ENCODE results near the gene TMEM218. TPM values are rescaled to one million over a fixed set of nuclear protein-coding genes. Genes with fewer than 3 reads are reported as not detected.

The TMEM218 gene
- total and polyA plus RNA-seq, 2 donors (not counting 3 experiments of a cell fraction or from before 2014, with no cell fraction given) = 23.8 to 45.1 TPM

DNA sequence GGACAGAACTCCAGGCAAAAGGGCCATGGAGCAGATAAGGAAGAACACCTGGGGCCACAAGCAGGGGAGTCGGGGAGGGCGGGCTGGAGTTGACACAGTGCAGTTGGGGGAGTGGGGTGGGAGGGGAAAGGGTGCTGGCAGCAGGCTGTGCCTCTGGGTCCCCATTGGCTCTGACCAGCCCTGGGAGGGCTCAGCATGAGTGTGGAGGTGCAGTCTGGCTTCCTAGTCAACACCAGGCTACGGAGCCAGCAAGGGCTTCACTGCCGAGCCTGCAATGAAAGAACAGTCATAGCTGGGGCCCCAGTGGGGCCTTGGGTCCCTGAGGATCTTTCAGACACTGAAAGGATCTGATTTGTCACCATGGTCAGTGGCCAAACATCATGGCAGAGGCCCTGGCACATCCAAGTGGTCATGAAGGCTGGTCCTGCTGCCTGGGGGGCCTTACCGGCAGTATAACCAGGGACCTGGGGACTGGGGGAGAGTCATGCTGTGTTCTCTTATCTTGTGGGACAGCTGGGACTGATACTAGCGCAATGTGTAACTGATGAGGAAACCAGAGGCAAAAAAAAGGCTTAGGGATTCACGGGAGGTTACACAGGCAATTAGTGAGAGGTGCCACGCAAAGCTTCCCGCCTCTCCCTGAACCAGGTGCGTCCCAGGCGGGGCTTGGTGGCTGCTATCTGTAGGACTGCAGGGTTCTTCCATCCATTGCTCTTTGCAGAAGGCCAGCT lies 36.8 kb downstream of the TMEM218 start:
- Histone ChIP-seq H3K9me3 (replicated peaks; ENCODE audit: control insufficient read depth, insufficient read depth, low read length) (no peaks in the 10 kb centered on the region), H3K4me3 (replicated peaks in 1 of 3; ENCODE audit: insufficient read depth in 1 of 3, low read depth in 1 of 3, low read length in 3 of 3) (no peak overlapping the region), H3K79me2 (ENCODE audit: control insufficient read depth, insufficient read depth, low read length) (no peaks in the 10 kb centered on the region), H3K9ac (replicated peaks; ENCODE audit: extremely low read depth, insufficient read depth, low read length) (no peak overlapping the region), H4K20me1 (replicated peaks; ENCODE audit: control insufficient read depth, extremely low read depth, insufficient read depth, low read length) (no peaks in the 10 kb centered on the region), H3K36me3 (ENCODE audit: control insufficient read depth in 2 of 2, extremely low read depth in 1 of 2, insufficient read depth in 2 of 2, low read length in 2 of 2) (no peaks in the 10 kb centered on the region), H3K27me3 (ENCODE audit: control insufficient read depth in 2 of 2, insufficient read depth in 2 of 2, low read length in 2 of 2) (no peaks in the 10 kb centered on the region), H3K27ac (ENCODE audit: insufficient read depth, low read depth, low read length) (no peak overlapping the region), H3K4me1 (ENCODE audit: control insufficient read depth, extremely low read depth, insufficient read depth, low read length) (peaks cover 8% of the 10 kb centered on the region), H3K4me2 (ENCODE audit: insufficient read depth, low read length) (no peak overlapping the region), H3K9me1 (replicated peaks; ENCODE audit: control insufficient read depth, extremely low read depth, insufficient read depth, low read length) (no peaks in the 10 kb centered on the region), H2AFZ (ENCODE audit: low read depth, low read length) (no peak overlapping the region)
- FAIRE-seq (no peak), DNase-seq (ENCODE audit: low read depth, low spot score) (no peak)
- CTCF ChIA-PET = interaction anchor here (1.4 to 1.7 kb wide), 2 partner anchors 11 to 49 kb away, joined by 4 read pairs; partner anchors contain the start of gene SLC37A2
- BruUV-seq (replicated peaks) = no TSS peak
- intact Hi-C loops (cut with micrococcal nuclease) = no loop called here
- POLR2A ChIA-PET = no interaction called here
- dilution Hi-C loops (cut with MboI; ENCODE audit: extremely low pct_ligation_motif_present, low sequenced_read_pairs) = no loop called here
- TF ChIP-seq POLR2A (IDR thresholded peaks at IDR 0.05; ENCODE audit: low read depth, low read length) = no peak
- no peak for TF ChIP-seq MYC (IDR thresholded peaks at IDR 0.05; ENCODE audit: low read depth, low read length)
- TF ChIP-seq, protein P1, sequence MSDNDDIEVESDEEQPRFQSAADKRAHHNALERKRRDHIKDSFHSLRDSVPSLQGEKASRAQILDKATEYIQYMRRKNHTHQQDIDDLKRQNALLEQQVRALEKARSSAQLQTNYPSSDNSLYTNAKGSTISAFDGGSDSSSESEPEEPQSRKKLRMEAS (IDR thresholded peaks at IDR 0.05; ENCODE audit: insufficient read depth, insufficient read length) = no peak
- TF ChIP-seq GATA2 (IDR thresholded peaks at IDR 0.05; ENCODE audit: insufficient read depth, insufficient read length, low read depth, low read length) = no peak
- no peak for TF ChIP-seq FOS (IDR thresholded peaks at IDR 0.05; ENCODE audit: borderline replicate concordance, insufficient read depth, low read length)
- TF ChIP-seq POLR2AphosphoS5 (IDR thresholded peaks at IDR 0.05; ENCODE audit: insufficient read depth, low read depth, low read length) = no peak
- TF ChIP-seq, protein P2, sequence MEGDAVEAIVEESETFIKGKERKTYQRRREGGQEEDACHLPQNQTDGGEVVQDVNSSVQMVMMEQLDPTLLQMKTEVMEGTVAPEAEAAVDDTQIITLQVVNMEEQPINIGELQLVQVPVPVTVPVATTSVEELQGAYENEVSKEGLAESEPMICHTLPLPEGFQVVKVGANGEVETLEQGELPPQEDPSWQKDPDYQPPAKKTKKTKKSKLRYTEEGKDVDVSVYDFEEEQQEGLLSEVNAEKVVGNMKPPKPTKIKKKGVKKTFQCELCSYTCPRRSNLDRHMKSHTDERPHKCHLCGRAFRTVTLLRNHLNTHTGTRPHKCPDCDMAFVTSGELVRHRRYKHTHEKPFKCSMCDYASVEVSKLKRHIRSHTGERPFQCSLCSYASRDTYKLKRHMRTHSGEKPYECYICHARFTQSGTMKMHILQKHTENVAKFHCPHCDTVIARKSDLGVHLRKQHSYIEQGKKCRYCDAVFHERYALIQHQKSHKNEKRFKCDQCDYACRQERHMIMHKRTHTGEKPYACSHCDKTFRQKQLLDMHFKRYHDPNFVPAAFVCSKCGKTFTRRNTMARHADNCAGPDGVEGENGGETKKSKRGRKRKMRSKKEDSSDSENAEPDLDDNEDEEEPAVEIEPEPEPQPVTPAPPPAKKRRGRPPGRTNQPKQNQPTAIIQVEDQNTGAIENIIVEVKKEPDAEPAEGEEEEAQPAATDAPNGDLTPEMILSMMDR (IDR thresholded peaks at IDR 0.05; ENCODE audit: extremely low read depth in 1 of 2, insufficient read depth in 1 of 2, low read depth in 1 of 2, low read length in 2 of 2) = no peak
- TF ChIP-seq EZH2 (IDR thresholded peaks at IDR 0.05; ENCODE audit: borderline replicate concordance, low read depth, low read length, severe bottlenecking) = no peak
- TF ChIP-seq JUN (IDR thresholded peaks at IDR 0.05; ENCODE audit: borderline replicate concordance, insufficient read depth, insufficient read length, low read depth) = no peak
